Fibroblast of lung (primary cell): ENCODE data around the gene DNAJC8. TPM values are rescaled to one million over a fixed set of nuclear protein-coding genes. Genes with fewer than 3 reads are reported as not detected.

Experiments
- DNase-seq, 2 donors: peaks; one replicate each; pipeline versions ENCODE4 v3.0.0 to v3.0.0-alpha.2; 2010; ENCODE audit warnings: low read depth in 2 of 2
- H2AFZ ChIP-seq: 2 replicates; pipeline ENCODE4 v1.5.1; 2012; ENCODE audit warnings: low read length, control low read depth, inconsistent platforms
- H3K27ac ChIP-seq: 2 replicates; pipeline ENCODE4 v1.5.1; 2011; ENCODE audit warnings: low read length, control low read depth; ENCODE audit not compliant: insufficient read depth
- H3K27me3 ChIP-seq: 2 replicates; pipeline ENCODE4 v1.5.1; 2011; ENCODE audit warnings: mild to moderate bottlenecking, low read length; ENCODE audit not compliant: control insufficient read depth, insufficient read depth
- H3K36me3 ChIP-seq: 2 replicates; pipeline ENCODE4 v1.5.1; 2011; ENCODE audit warnings: low read length; ENCODE audit not compliant: control insufficient read depth, insufficient read depth
- H3K4me1 ChIP-seq: 2 replicates; pipeline ENCODE4 v1.5.1; 2011; ENCODE audit warnings: low read length; ENCODE audit not compliant: control insufficient read depth, insufficient read depth; ENCODE audit errors: extremely low read depth
- H3K4me2 ChIP-seq: 2 replicates; pipeline ENCODE4 v1.5.1; 2011; ENCODE audit warnings: low read length, control low read depth; ENCODE audit not compliant: insufficient read depth; ENCODE audit errors: extremely low read depth
- H3K4me3 ChIP-seq, 4 experiments: fragments of 200-600 bp in 1 of 4; sonication (generic) in 1 of 4; replicated peaks in 1 of 4; 2 replicates each; pipeline ENCODE4 v1.5.1; 2011 to 2016; ENCODE audit warnings: low read length in 4 of 4, low read depth in 3 of 4, mild to moderate bottlenecking in 3 of 4, control low read depth in 2 of 4, inconsistent platforms in 1 of 4, mixed read lengths in 1 of 4; ENCODE audit not compliant: insufficient read depth in 1 of 4; ENCODE audit errors: control extremely low read depth in 1 of 4
- H3K79me2 ChIP-seq: 2 replicates; pipeline ENCODE4 v1.5.1; 2012; ENCODE audit warnings: mild to moderate bottlenecking, low read length, inconsistent platforms; ENCODE audit not compliant: control insufficient read depth, insufficient read depth
- H3K9ac ChIP-seq: 2 replicates; pipeline ENCODE4 v1.5.1; 2011; ENCODE audit warnings: mild to moderate bottlenecking, low read length, control low read depth; ENCODE audit not compliant: insufficient read depth
- H3K9me3 ChIP-seq: 2 replicates; pipeline ENCODE4 v1.5.1; 2012; ENCODE audit warnings: low read depth, low read length; ENCODE audit not compliant: control insufficient read depth, insufficient read depth
- H4K20me1 ChIP-seq: 2 replicates; pipeline ENCODE4 v1.5.1; 2011; ENCODE audit warnings: low read length; ENCODE audit not compliant: control insufficient read depth, insufficient read depth; ENCODE audit errors: extremely low read depth
- EZH2 ChIP-seq: IDR thresholded peaks from 2 replicates; pipeline ENCODE4 v1.5.1; 2012; ENCODE audit warnings: low read length, control low read depth, mild to moderate bottlenecking; ENCODE audit errors: missing control alignments
- polyA plus RNA-seq, 2 donors: library from polyadenylated mRNA; depleted of rRNA in 1 of 2; stranded (reverse) in 1 of 2; unstranded in 1 of 2; fragments of >200 nt; gene quantifications; 2 replicates each; pipeline ENCODE4 v1.2.1, GENCODE V29; 2011 to 2012; ENCODE audit warnings: missing spikeins in 1 of 2
- total RNA-seq: library from RNA; depleted of rRNA; stranded (reverse); fragments of >200 nt; gene quantifications from 2 replicates; pipeline ENCODE4 v1.2.1, GENCODE V29; 2014
- TF ChIP-seq, protein P1 (sequence below), 2 donors: IDR thresholded peaks in 1 of 2; conservative IDR thresholded peaks in 1 of 2; 1 replicate in 1 of 2; 2 replicates in 1 of 2; pipeline ENCODE4 v1.5.1; 2011 to 2012; ENCODE audit warnings: low read length in 2 of 2, control low read depth in 1 of 2, inconsistent platforms in 1 of 2, low read depth in 1 of 2, mild to moderate bottlenecking in 1 of 2

DNAJC8 gene
- total and polyA plus RNA-seq, 2 donors (not counting 1 experiment from before 2014, with no cell fraction given), result 56.1 to 120 TPM

DNA sequence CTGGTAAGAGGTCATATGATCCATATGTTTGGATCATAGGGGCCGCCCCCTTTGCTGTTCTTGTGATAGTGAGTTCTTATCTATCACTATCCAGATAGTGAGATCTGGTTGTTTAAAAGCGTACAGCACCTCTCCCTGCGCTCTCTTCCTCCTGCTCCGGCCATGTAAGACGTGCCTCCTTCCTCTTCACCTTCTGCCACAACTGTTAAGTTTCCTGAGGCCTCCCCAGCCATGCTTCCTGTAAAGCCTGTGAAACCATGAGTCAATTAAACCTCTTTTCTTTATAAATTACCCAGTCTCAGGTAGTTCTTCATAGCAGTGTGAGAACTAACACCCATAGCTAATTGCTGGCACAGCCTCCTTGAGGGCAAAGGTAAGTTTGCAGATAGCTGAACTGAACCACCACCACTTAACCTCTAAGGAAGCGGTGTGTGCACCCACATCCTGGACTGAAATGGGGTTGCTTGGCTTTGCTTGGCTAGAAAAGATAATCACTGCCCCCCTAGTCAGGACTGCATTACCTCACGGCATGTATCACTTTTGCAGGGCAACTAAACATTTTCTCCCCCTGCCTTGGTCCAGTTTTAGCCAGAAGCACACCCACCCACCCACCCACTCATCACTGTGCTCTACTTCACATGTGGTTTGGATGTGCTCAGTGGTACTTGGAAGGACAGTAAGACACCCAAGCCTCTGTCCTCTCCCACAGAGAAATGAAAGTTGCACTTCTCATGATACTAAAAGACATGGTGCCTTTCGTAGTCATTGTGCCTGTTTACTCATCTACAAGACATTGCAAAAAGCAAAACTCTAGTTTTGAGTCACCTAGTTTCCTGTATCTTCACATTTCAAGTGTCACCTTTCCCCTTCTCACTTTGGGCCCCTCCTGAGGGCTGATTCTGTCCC, 33.2 kb downstream of the DNAJC8 start:
- no peaks in the 10 kb centered on the region for H3K79me2 ChIP-seq
- H3K4me2 ChIP-seq, result no peak overlapping the region
- peaks cover 12% of the 10 kb centered on the region for H3K36me3 ChIP-seq
- no peak overlapping the region for H3K27ac ChIP-seq
- no peaks in the 10 kb centered on the region for H3K9me3 ChIP-seq
- H2AFZ ChIP-seq, result no peak overlapping the region
- TF ChIP-seq, protein P1, sequence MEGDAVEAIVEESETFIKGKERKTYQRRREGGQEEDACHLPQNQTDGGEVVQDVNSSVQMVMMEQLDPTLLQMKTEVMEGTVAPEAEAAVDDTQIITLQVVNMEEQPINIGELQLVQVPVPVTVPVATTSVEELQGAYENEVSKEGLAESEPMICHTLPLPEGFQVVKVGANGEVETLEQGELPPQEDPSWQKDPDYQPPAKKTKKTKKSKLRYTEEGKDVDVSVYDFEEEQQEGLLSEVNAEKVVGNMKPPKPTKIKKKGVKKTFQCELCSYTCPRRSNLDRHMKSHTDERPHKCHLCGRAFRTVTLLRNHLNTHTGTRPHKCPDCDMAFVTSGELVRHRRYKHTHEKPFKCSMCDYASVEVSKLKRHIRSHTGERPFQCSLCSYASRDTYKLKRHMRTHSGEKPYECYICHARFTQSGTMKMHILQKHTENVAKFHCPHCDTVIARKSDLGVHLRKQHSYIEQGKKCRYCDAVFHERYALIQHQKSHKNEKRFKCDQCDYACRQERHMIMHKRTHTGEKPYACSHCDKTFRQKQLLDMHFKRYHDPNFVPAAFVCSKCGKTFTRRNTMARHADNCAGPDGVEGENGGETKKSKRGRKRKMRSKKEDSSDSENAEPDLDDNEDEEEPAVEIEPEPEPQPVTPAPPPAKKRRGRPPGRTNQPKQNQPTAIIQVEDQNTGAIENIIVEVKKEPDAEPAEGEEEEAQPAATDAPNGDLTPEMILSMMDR (conservative IDR thresholded peaks at IDR 0.05 in 1 of 2, IDR thresholded peaks at IDR 0.05 in 1 of 2; ENCODE audit: low read depth in 1 of 2, low read length in 2 of 2), result no peak
- TF ChIP-seq EZH2, result no peak
- H3K4me3 ChIP-seq, result no peak overlapping the region
- no peak for DNase-seq
- H4K20me1 ChIP-seq, result no peaks in the 10 kb centered on the region
- H3K4me1 ChIP-seq, result no peaks in the 10 kb centered on the region
- H3K9ac ChIP-seq, result no peak overlapping the region
- H3K27me3 ChIP-seq, result no peaks in the 10 kb centered on the region

DNA sequence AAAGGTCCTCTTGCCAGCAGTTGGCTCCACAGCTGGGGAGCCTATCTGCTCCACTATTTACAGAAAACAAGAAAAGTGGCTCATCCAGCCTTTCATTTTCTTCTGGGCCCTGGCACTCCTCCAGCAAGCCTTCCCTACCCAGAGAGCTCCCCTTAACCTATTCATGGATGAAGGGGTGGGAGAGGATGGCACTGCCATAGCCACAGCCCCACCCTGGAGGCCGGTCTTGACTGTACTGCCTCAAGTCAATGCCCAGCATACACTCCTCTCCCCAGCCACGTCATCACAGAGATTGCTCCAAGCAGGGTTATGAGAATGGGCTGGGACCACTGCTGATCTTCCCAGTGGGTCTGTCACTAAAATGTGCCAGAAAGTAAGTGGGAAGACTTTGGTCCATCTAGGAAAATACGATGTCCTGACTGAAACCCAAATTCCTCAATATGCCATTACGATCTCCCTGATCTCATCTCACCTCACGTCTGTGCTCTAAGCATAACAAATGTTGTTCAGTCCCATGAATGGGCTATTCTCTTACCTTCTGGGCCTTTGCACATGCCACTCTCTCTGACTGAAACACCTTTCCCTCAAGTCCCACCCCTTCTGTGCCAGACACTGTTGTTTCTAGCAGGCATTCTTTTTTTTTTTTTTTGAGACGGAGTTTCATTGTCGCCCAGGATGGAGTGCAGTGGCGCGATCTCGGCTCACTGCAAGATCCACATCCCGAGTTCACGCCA, 35.0 kb downstream of the DNAJC8 start:
- H3K4me1 ChIP-seq, result no peaks in the 10 kb centered on the region
- no peaks in the 10 kb centered on the region for H3K27me3 ChIP-seq
- no peak for TF ChIP-seq EZH2
- TF ChIP-seq, protein P1 (conservative IDR thresholded peaks at IDR 0.05 in 1 of 2, IDR thresholded peaks at IDR 0.05 in 1 of 2; ENCODE audit: low read depth in 1 of 2, low read length in 2 of 2), result no peak
- DNase-seq, result no peak
- no peak overlapping the region for H3K27ac ChIP-seq
- H3K4me2 ChIP-seq, result no peak overlapping the region
- no peak overlapping the region for H3K4me3 ChIP-seq
- H3K36me3 ChIP-seq, result peaks cover 11% of the 10 kb centered on the region
- no peaks in the 10 kb centered on the region for H3K9me3 ChIP-seq
- no peak overlapping the region for H3K9ac ChIP-seq
- H2AFZ ChIP-seq, result no peak overlapping the region
- H3K79me2 ChIP-seq, result no peaks in the 10 kb centered on the region
- H4K20me1 ChIP-seq, result no peaks in the 10 kb centered on the region

DNA sequence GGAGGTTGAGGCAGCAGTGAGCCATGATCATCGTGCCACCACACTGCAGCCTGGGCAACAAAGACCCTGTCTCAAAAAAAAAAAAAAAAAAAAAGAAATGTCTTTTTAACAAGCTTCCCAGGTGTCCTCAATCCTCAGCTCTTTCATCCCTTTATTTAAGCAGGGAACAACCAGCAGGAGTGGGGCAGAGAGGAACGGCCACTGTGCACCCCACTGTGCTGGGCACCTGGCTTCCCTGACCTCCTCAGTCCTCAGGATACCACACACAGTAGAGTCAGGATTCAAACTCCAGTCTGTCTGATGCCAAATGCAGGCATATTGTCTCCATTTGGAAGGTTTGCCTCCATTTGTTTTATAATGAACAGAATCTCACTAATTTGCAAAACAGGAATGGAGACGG, 36.5 kb downstream of the DNAJC8 start:
- Histone ChIP-seq H2AFZ (no peak overlapping the region), H3K9ac (no peak overlapping the region), H3K4me3 (no peak overlapping the region), H3K79me2 (no peaks in the 10 kb centered on the region), H3K4me1 (no peaks in the 10 kb centered on the region), H4K20me1 (no peaks in the 10 kb centered on the region), H3K4me2 (no peak overlapping the region), H3K27me3 (no peaks in the 10 kb centered on the region), H3K27ac (no peak overlapping the region), H3K9me3 (no peaks in the 10 kb centered on the region), H3K36me3 (peaks cover 8% of the 10 kb centered on the region)
- TF ChIP-seq EZH2, result no peak
- TF ChIP-seq, protein P1 (conservative IDR thresholded peaks at IDR 0.05 in 1 of 2, IDR thresholded peaks at IDR 0.05 in 1 of 2; ENCODE audit: low read depth in 1 of 2, low read length in 2 of 2), result no peak
- DNase-seq, result no peak
